ENCODE results near the gene SULT1C4. TPM values are rescaled to one million over a fixed set of nuclear protein-coding genes. Genes with fewer than 3 reads are reported as not detected.

Gene SULT1C4
- total RNA-seq, 4 donors from 2014 or later = 1.7 to 5.2 (median 3.7) TPM

GRCh38 chr2:108383146-108383830, 5.5 kb downstream of the SULT1C4 start:
- TF ChIP-seq POLR2A (IDR thresholded peaks at IDR 0.05; ENCODE audit: low read depth) (no peak), POLR2AphosphoS5 (IDR thresholded peaks at IDR 0.05) (no peak), EP300 (IDR thresholded peaks at IDR 0.05) (no peak), CTCF (IDR thresholded peaks at IDR 0.05) (no peak)
- no peak overlapping the region for H3K4me3 ChIP-seq
- intact Hi-C loops (cut with DNase I) = no loop called here
- H3K9me3 ChIP-seq = no peaks in the 10 kb centered on the region
- peaks cover 0 to 4% (median 0%) of the 10 kb centered on the region in 4 donors for H3K36me3 ChIP-seq
- no peaks in the 10 kb centered on the region for H3K27me3 ChIP-seq
- no peak for DNase-seq (ENCODE audit: extremely low spot score)
- no peaks in the 10 kb centered on the region for H3K4me1 ChIP-seq
- 87% methylated on average over 4 of the region's 4 CpGs for WGBS
- H3K27ac ChIP-seq (replicated peaks in 1 of 4) = no peak overlapping the region

GRCh38 chr2:108384662-108385393, 7.1 kb downstream of the SULT1C4 start:
- H3K36me3 ChIP-seq = peaks cover 0 to 4% (median 0%) of the 10 kb centered on the region in 4 donors
- TF ChIP-seq CTCF (IDR thresholded peaks at IDR 0.05) (no peak), EP300 (IDR thresholded peaks at IDR 0.05) (no peak), POLR2AphosphoS5 (IDR thresholded peaks at IDR 0.05) (no peak), POLR2A (IDR thresholded peaks at IDR 0.05; ENCODE audit: low read depth) (no peak)
- WGBS = 96% methylated on average over 5 of the region's 5 CpGs
- no peaks in the 10 kb centered on the region for H3K27me3 ChIP-seq
- DNase-seq (ENCODE audit: extremely low spot score) = no peak
- no peak overlapping the region for H3K4me3 ChIP-seq
- H3K27ac ChIP-seq (replicated peaks in 1 of 4) = no peak overlapping the region
- intact Hi-C loops (cut with DNase I) = no loop called here
- H3K9me3 ChIP-seq = no peaks in the 10 kb centered on the region
- no peaks in the 10 kb centered on the region for H3K4me1 ChIP-seq

- Histone ChIP-seq H3K4me3 (no peak overlapping the region), H3K27me3 (no peaks in the 10 kb centered on the region), H3K4me1 (no peaks in the 10 kb centered on the region), H3K9me3 (no peaks in the 10 kb centered on the region), H3K27ac (replicated peaks in 1 of 4) (no peak overlapping the region), H3K36me3 (peaks cover 0 to 4% (median 0%) of the 10 kb centered on the region in 4 donors)
- DNase-seq (ENCODE audit: extremely low spot score) = no peak
- intact Hi-C loops (cut with DNase I) = no loop called here
- 86% methylated on average over 3 of the region's 5 CpGs for WGBS
- TF ChIP-seq CTCF (IDR thresholded peaks at IDR 0.05) = no peak
- TF ChIP-seq POLR2AphosphoS5 (IDR thresholded peaks at IDR 0.05) = no peak
- no peak for TF ChIP-seq EP300 (IDR thresholded peaks at IDR 0.05)
- no peak for TF ChIP-seq POLR2A (IDR thresholded peaks at IDR 0.05; ENCODE audit: low read depth)
Measured at GRCh38 chr2:108385411-108386071, 7.8 kb downstream of the SULT1C4 start.

GRCh38 chr2:108388045-108388444, 10.3 kb downstream of the SULT1C4 start:
- 91% methylated on average over 9 of the region's 9 CpGs for WGBS
- Histone ChIP-seq H3K4me1 (no peaks in the 10 kb centered on the region), H3K9me3 (peaks cover 0 to 14% (median 6%) of the 10 kb centered on the region in 4 donors), H3K4me3 (no peak overlapping the region), H3K27me3 (no peaks in the 10 kb centered on the region), H3K27ac (replicated peaks in 1 of 4) (no peak overlapping the region), H3K36me3 (peaks cover 0 to 4% (median 0%) of the 10 kb centered on the region in 4 donors)
- TF ChIP-seq EP300 (IDR thresholded peaks at IDR 0.05) (no peak), CTCF (IDR thresholded peaks at IDR 0.05) (no peak)
- no peak for DNase-seq (ENCODE audit: extremely low spot score)
- intact Hi-C loops (cut with DNase I) = no loop called here

Measured in esophagus muscularis mucosa (tissue), 4 donors.